ENCODE results near the gene NRXN3.
"Not testable (repeated sequence)": the region's sequence is repeated elsewhere in the genome, so short reads cannot be mapped to it uniquely, and the experiment has no call there.

NRXN3 gene

GRCh38 chr14:78487573-78487972, 317.4 kb downstream of the NRXN3 start:
- not testable (repeated sequence) for DNase-seq (ENCODE audit: low read depth)

- no peak for DNase-seq (ENCODE audit: low read depth)
Observed at GRCh38 chr14:78488938-78489337, 318.8 kb downstream of the NRXN3 start.

GRCh38 chr14:78491048-78491447, 320.9 kb downstream of the NRXN3 start:
- DNase-seq (ENCODE audit: low read depth), result no peak

GRCh38 chr14:78498062-78498595, 328.0 kb downstream of the NRXN3 start:
- no peak for DNase-seq (ENCODE audit: low read depth)

- DNase-seq (ENCODE audit: low read depth), result no peak
Observed at GRCh38 chr14:78501909-78502308, 331.7 kb downstream of the NRXN3 start.

GRCh38 chr14:78508023-78508422, 337.9 kb downstream of the NRXN3 start:
- no peak for DNase-seq (ENCODE audit: low read depth)

- DNase-seq (ENCODE audit: low read depth), result no peak
Observed at GRCh38 chr14:78509516-78509915, 339.3 kb downstream of the NRXN3 start.

- DNase-seq (ENCODE audit: low read depth), result no peak
Observed at GRCh38 chr14:78512021-78512420, 341.8 kb downstream of the NRXN3 start.

GRCh38 chr14:78519863-78520262, 349.7 kb downstream of the NRXN3 start:
- peak; percentile 18 for DNase-seq (ENCODE audit: low read depth)

- DNase-seq (ENCODE audit: low read depth), result no peak
Observed at GRCh38 chr14:78524196-78524595, 354.0 kb downstream of the NRXN3 start.

GRCh38 chr14:78524766-78525165, 354.6 kb downstream of the NRXN3 start:
- DNase-seq (ENCODE audit: low read depth), result no peak

- peak; percentile 13 for DNase-seq (ENCODE audit: low read depth)
Observed at GRCh38 chr14:78530078-78530477, 359.9 kb downstream of the NRXN3 start.

GRCh38 chr14:78534141-78534540, 364.0 kb downstream of the NRXN3 start:
- no peak for DNase-seq (ENCODE audit: low read depth)

- DNase-seq (ENCODE audit: low read depth), result no peak
Observed at GRCh38 chr14:78535041-78535440, 364.9 kb downstream of the NRXN3 start.

GRCh38 chr14:78541788-78542187, 371.6 kb downstream of the NRXN3 start:
- DNase-seq (ENCODE audit: low read depth), result not testable (repeated sequence)

- DNase-seq (ENCODE audit: low read depth), result no peak
Observed at GRCh38 chr14:78543433-78543832, 373.3 kb downstream of the NRXN3 start.

GRCh38 chr14:78561074-78561473, 390.9 kb downstream of the NRXN3 start:
- no peak for DNase-seq (ENCODE audit: low read depth)

- DNase-seq (ENCODE audit: low read depth), result peak; percentile 60
Observed at GRCh38 chr14:78566026-78566858, 396.1 kb downstream of the NRXN3 start.

GRCh38 chr14:78566859-78567172, 396.6 kb downstream of the NRXN3 start:
- DNase-seq (ENCODE audit: low read depth), result no peak

GRCh38 chr14:78567343-78567742, 397.2 kb downstream of the NRXN3 start:
- no peak for DNase-seq (ENCODE audit: low read depth)

GRCh38 chr14:78573736-78574135, 403.6 kb downstream of the NRXN3 start:
- not testable (repeated sequence) for DNase-seq (ENCODE audit: low read depth)

- DNase-seq (ENCODE audit: low read depth), result no peak
Observed at GRCh38 chr14:78576437-78577166, 406.4 kb downstream of the NRXN3 start.

GRCh38 chr14:78581229-78581628, 411.1 kb downstream of the NRXN3 start:
- no peak for DNase-seq (ENCODE audit: low read depth)
